Body of pancreas (tissue), 4 donors: ENCODE results near the gene LMNA. TPM values are rescaled to one million over a fixed set of nuclear protein-coding genes. Genes with fewer than 3 reads are reported as not detected.

Experiments
- ATAC-seq: fragments of 150-250 bp; one replicate; pipeline ENCODE4 v1.9.1; 2016
- DNase-seq, 4 donors: peaks; one replicate each; pipeline ENCODE4 v3.0.0-alpha.2; 2019
- H3K27ac ChIP-seq, 4 donors: fragments of 200-600 bp; sonication (generic); 1 replicate in 3 of 4; 2 replicates in 1 of 4; pipeline versions ENCODE4 v1.5.1 to v1.6.1; 2016 to 2019; ENCODE audit warnings: mild to moderate bottlenecking in 1 of 4, mixed read lengths in 1 of 4, moderate library complexity in 1 of 4
- H3K27me3 ChIP-seq, 2 donors: fragments of 200-600 bp; sonication (generic); one replicate each; pipeline ENCODE4 v1.6.0; 2016; ENCODE audit warnings: mild to moderate bottlenecking in 1 of 2
- H3K36me3 ChIP-seq, 2 donors: fragments of 200-600 bp; sonication (generic); replicated peaks in 1 of 2; 2 replicates each; pipeline ENCODE4 v1.5.1; 2016; ENCODE audit warnings: low read depth in 2 of 2; ENCODE audit not compliant: insufficient read depth in 1 of 2
- H3K4me1 ChIP-seq: fragments of 200-600 bp; sonication (generic); one replicate; pipeline ENCODE4 v1.6.0; 2016
- H3K4me3 ChIP-seq, 2 donors: fragments of 200-600 bp; sonication (generic); 1 replicate in 1 of 2; 2 replicates in 1 of 2; pipeline ENCODE4 v1.5.1; 2016 to 2019
- H3K9me3 ChIP-seq, 3 donors: fragments of 200-600 bp; sonication (generic); 1 replicate in 2 of 3; 2 replicates in 1 of 3; pipeline ENCODE4 v1.5.1; 2016
- POLR2A ChIP-seq, 3 donors: fragments of 450-650 bp; IDR thresholded peaks; one replicate each; pipeline ENCODE4 v1.6.1; 2016; ENCODE audit warnings: antibody characterized with exemption in 3 of 3, mild to moderate bottlenecking in 2 of 3
- WGBS, 2 donors: methylation state at CpG; one replicate each; pipeline ENCODE4 v1.1.5; 2017; 5-methylcytosine and 5-hydroxymethylcytosine counted together
- intact Hi-C: fragments of 100-400 bp; cut with DNase I; formaldehyde crosslinking; loops from one replicate; pipeline ENCODE4 v1.15.1; 2023
- total RNA-seq, 2 donors: library from RNA; depleted of rRNA; stranded (reverse); fragments of >200 nt; gene quantifications; one replicate each; pipeline ENCODE4 v1.1.0, GENCODE V29; 2016
- TF ChIP-seq, protein P1 (sequence below), 7 experiments: fragments of 450-650 bp in 4 of 7; fragments of 200-600 bp in 3 of 7; sonication (generic) in 3 of 7; IDR thresholded peaks; one replicate each; pipeline ENCODE4 v1.5.1; 2016 to 2019; ENCODE audit warnings: antibody characterized with exemption in 7 of 7

Gene LMNA
- total RNA-seq, 2 donors from 2014 or later: 152 to 186 TPM

DNA sequence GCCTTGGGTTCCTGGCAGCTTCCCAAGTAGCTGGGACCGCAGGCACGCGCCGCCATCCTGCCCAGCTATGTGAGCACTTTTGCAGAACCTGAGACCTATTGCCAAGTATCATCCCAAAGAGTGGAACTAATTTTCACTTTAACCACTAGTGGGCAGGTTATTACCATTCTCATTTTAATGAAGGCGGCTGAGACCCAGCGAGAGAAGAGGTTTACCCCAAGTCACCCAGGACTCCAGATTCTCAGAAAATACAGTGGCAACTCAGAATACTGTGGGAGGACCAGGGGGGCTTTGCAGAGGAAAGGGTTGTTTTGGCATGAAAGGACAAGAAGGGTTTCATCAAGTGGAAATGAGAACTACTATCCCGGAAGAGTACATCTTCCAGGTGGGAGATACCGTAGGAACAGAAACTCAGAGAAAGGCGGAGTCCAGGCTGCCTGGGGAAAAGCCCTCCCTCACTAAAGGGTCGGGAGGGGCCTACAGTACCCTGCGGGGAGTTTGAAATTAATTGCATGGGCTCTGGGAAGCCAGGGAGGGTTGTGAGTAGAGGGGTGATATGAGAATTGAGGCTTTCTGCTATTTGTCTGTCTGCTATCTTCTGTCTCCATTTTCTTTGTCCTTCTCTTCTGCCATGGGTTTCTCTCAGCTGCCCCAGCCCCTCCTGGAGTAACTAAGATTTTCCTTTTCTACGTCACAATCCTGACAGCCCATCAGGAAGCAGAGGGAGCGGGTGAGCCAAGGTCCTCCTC is 31.7 kb downstream of the LMNA start:
- Histone ChIP-seq H3K36me3 (no peaks in the 10 kb centered on the region), H3K27ac (no peak overlapping the region), H3K9me3 (no peaks in the 10 kb centered on the region), H3K4me1 (no peaks in the 10 kb centered on the region), H3K27me3 (no peaks in the 10 kb centered on the region), H3K4me3 (no peak overlapping the region)
- intact Hi-C loops: loop anchor here (5.0 kb wide), 1 partner anchor 76 kb away; no protein-coding TSS in a partner anchor
- DNase-seq: peak; percentile 64 to 80 (median 76)
- no peak for TF ChIP-seq POLR2A (IDR thresholded peaks at IDR 0.05)
- TF ChIP-seq, protein P1, sequence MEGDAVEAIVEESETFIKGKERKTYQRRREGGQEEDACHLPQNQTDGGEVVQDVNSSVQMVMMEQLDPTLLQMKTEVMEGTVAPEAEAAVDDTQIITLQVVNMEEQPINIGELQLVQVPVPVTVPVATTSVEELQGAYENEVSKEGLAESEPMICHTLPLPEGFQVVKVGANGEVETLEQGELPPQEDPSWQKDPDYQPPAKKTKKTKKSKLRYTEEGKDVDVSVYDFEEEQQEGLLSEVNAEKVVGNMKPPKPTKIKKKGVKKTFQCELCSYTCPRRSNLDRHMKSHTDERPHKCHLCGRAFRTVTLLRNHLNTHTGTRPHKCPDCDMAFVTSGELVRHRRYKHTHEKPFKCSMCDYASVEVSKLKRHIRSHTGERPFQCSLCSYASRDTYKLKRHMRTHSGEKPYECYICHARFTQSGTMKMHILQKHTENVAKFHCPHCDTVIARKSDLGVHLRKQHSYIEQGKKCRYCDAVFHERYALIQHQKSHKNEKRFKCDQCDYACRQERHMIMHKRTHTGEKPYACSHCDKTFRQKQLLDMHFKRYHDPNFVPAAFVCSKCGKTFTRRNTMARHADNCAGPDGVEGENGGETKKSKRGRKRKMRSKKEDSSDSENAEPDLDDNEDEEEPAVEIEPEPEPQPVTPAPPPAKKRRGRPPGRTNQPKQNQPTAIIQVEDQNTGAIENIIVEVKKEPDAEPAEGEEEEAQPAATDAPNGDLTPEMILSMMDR (IDR thresholded peaks at IDR 0.05): peak; percentile 42 to 85 (median 69)
- peak; percentile 74 for ATAC-seq
- 15 to 25% methylated on average over 9 to 13 of the region's 13 CpGs for WGBS, 2 donors

- intact Hi-C loops: loop anchor here (5.0 kb wide), 1 partner anchor 75 kb away; no protein-coding TSS in a partner anchor
- DNase-seq (peak in 3 of 4 donors; percentile 31 to 37 (median 35)), ATAC-seq (no peak)
- no peak overlapping the region for H3K4me3 ChIP-seq
- no peak overlapping the region for H3K27ac ChIP-seq
- no peaks in the 10 kb centered on the region for H3K36me3 ChIP-seq
- H3K9me3 ChIP-seq: no peaks in the 10 kb centered on the region
- TF ChIP-seq POLR2A (IDR thresholded peaks at IDR 0.05): no peak
- TF ChIP-seq, protein P1 (IDR thresholded peaks at IDR 0.05): no peak
- no peaks in the 10 kb centered on the region for H3K4me1 ChIP-seq
- no peaks in the 10 kb centered on the region for H3K27me3 ChIP-seq
- WGBS, 2 donors: 19 to 30% methylated on average over 9 of the region's 9 CpGs
Observed at GRCh38 chr1:156146769-156147405, 32.4 kb downstream of the LMNA start.

DNA sequence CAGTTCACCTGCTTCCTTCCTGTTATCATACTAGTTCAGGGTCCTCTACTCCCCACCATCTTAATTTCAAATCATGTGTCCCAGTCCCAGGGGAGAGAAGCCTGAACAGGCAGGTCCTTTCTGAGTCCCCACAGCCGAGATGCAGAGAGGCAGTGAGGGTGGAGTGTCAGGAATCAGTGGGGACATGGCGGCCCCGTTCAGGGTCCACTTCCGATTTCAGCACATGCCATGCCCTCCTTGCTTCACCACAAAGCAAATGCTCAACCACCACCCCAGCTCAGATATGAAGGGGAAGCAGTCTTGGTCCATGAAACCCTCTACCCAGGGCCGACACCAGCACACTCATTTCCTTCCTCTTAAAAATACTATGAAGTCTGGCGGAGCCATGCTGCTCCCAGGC is 33.7 kb downstream of the LMNA start:
- Histone ChIP-seq H3K4me1 (peaks cover 2% of the 10 kb centered on the region), H3K36me3 (no peaks in the 10 kb centered on the region), H3K9me3 (no peaks in the 10 kb centered on the region), H3K27me3 (no peaks in the 10 kb centered on the region), H3K4me3 (no peak overlapping the region), H3K27ac (peak overlapping the region in 1 of 4 donors; percentile 31)
- 54 to 64% methylated on average over 5 to 6 of the region's 6 CpGs for WGBS, 2 donors
- DNase-seq (peak in 1 of 4 donors; percentile 54), ATAC-seq (no peak)
- intact Hi-C loops: loop anchor here (5.0 kb wide), 1 partner anchor 74 kb away; no protein-coding TSS in a partner anchor
- TF ChIP-seq POLR2A (IDR thresholded peaks at IDR 0.05): no peak
- TF ChIP-seq, protein P1 (IDR thresholded peaks at IDR 0.05): no peak

- TF ChIP-seq, protein P1 (IDR thresholded peaks at IDR 0.05): no peak
- TF ChIP-seq POLR2A (IDR thresholded peaks at IDR 0.05): no peak
- Histone ChIP-seq H3K4me3 (no peak overlapping the region), H3K9me3 (no peaks in the 10 kb centered on the region), H3K27ac (no peak overlapping the region), H3K4me1 (peaks cover 11% of the 10 kb centered on the region), H3K36me3 (no peaks in the 10 kb centered on the region), H3K27me3 (no peaks in the 10 kb centered on the region)
- no peak for ATAC-seq
- WGBS, 2 donors: 21 to 32% methylated on average over 19 to 20 of the region's 20 CpGs
- intact Hi-C loops: loop anchor here (5.0 kb wide), 1 partner anchor 73 kb away; no protein-coding TSS in a partner anchor
- no peak for DNase-seq
Observed at GRCh38 chr1:156149374-156150332, 35.1 kb downstream of the LMNA start.
